Measurements from ENCODE around the gene DENND6B.
"Not testable (repeated sequence)": the region's sequence is repeated elsewhere in the genome, so short reads cannot be mapped to it uniquely, and the experiment has no call there.

The DENND6B gene, protein sequence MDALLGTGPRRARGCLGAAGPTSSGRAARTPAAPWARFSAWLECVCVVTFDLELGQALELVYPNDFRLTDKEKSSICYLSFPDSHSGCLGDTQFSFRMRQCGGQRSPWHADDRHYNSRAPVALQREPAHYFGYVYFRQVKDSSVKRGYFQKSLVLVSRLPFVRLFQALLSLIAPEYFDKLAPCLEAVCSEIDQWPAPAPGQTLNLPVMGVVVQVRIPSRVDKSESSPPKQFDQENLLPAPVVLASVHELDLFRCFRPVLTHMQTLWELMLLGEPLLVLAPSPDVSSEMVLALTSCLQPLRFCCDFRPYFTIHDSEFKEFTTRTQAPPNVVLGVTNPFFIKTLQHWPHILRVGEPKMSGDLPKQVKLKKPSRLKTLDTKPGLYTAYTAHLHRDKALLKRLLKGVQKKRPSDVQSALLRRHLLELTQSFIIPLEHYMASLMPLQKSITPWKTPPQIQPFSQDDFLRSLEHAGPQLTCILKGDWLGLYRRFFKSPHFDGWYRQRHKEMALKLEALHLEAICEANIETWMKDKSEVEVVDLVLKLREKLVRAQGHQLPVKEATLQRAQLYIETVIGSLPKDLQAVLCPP

GRCh38 chr22:50326956-50327710, at the start of gene DENND6B:
Gene DENND6B, minus strand, starts transcription at chr22:50327012. Its CDS starts 24 bp downstream, at chr22:50326988.
- peak; percentile 82 for DNase-seq
- ATAC-seq = peak; percentile 95

DNA sequence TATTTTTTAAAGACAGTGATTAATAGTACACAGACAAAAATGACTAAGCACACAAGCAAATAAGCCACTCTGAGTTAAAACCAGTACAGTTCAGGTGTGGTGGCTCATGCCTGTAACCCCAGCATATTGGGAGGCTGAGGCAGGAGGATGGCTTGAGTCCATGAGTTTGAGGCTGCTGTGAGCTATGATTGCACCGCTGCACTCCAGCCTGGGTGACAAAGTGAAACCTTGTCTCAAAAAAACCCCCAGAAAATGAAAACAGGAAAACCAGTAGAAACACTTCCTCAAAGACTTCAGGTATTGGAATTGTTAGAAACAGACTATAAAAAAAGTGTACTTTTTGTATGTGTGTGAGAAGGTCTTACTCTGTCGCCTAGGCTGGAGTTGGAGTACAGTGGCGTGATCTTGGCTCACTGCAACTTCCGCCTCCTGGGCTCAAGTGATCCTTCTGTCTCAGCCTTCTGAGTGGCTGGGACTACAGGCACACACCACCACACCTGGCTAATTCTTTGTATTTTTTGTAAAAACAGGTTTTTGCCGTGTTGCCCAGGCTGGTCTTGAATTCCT, 49.4 kb upstream of the DENND6B start:
- DNase-seq = no peak
- ATAC-seq = no peak

DNA sequence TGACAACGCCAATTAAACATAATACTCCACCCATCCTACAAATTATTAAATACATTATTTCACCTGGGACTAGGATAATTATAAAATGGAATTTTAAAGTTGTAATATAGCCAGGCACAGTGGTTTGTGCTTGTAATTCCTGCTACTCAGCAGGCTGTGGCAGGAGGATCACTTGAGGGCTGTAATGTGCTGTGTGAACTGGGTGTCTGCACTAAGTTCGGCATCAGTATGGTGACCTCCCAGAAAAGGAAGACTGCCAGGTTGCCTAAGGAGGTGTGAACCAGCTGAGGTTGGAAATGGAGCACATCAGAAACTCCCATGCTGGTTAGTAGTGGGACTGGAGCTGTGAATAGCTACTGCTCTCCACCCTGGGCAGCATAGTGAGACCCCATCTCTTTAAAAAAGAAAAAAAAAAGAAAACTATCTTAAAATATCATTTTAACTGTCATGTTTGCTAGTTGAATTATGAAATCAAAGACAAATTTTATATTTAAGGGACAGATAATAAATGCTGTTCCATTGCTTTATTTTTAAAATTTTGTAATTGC, 44.4 kb upstream of the DENND6B start:
- DNase-seq = no peak
- ATAC-seq = no peak

DNA sequence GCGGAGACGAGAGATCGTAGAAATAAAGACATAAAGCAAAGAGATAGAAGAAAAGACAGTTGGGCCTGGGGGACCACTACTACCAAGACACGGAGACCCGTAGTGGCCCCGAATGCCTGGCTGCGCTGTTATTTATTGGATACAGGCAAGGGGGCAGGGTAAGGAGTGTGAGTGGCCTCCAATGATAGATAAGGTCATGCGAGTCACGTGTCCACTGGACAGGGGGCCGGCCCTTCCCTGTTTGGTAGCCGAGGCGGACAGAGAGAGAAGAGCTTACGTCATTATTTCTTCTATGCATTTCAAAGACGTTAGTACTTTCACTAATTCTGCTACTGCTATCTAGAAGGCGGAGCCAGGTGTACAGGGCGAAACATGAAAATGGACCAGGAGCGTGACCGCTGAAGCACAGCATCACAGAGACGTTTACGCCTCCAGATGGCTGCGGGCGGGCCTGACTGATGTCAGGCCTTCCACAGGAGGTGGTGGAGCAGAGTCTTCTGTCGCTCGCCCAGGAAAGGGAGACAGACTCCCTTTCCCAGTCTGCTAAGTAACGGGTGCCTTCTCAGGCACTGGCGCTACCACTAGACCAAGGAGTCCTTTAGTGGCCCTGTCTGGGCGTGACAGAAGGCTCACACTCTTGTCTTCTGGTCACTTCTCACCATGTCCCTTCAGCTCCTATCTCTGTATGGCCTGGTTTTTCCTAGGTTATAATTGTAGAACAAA, 41.1 kb upstream of the DENND6B start:
- no peak for ATAC-seq

GRCh38 chr22:50363803-50364194, 37.0 kb upstream of the DENND6B start:
- ATAC-seq, DNase-seq: not testable (repeated sequence)

More for the DNA sequence above, 41.1 kb upstream of the DENND6B start:
- no peak for DNase-seq

- ATAC-seq = no peak
- DNase-seq = no peak
Measured at GRCh38 chr22:50363166-50363802, 36.5 kb upstream of the DENND6B start.

- peak; percentile 93 for ATAC-seq
- DNase-seq = peak; percentile 25
Measured at GRCh38 chr22:50361688-50362087, 34.9 kb upstream of the DENND6B start.

DNA sequence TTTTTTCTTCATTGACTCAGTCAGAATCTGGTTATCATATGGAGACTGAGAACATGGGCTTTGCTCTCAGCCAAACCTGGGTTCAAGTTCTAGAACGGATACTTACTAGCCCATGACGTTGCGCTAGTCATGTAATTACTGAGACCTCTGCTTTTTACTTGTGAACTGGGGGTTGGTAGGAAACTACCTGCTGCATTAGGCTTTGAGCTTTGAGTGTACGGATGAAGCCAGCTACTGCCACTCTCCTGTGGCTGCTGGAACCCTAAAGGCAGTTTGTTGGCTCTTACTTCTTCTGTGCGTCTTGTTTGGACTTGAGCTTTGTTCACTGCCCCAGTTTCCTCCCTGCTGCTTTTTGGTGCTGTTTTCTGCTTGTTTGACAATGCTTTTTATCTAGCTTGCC, 34.4 kb upstream of the DENND6B start:
- DNase-seq (no peak), ATAC-seq (peak; percentile 40)

DNA sequence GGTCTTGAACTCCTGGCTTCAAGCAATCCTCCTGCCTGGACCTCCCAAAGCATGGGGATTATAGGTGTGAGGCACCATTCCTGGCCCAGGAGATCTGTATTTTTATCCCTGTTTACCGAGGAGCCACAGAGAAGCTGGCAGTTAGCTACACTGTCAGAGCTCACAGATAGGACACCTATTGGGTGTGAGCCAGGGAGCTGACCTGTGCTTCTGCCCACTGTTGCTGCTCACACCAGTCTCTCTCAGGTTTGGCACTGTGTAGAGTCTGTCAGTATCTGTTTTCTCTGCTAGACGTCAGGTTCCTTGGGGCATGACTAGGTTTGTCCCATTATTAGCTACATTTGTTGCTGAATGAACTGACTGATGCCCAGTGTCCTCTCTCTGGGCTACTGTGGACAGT, 33.8 kb upstream of the DENND6B start:
- ATAC-seq (no peak), DNase-seq (no peak)

GRCh38 chr22:50357756-50358155, 30.9 kb upstream of the DENND6B start:
- ATAC-seq (no peak), DNase-seq (no peak)

GRCh38 chr22:50357222-50357621, 30.4 kb upstream of the DENND6B start:
- no peak for ATAC-seq
- no peak for DNase-seq

DNA sequence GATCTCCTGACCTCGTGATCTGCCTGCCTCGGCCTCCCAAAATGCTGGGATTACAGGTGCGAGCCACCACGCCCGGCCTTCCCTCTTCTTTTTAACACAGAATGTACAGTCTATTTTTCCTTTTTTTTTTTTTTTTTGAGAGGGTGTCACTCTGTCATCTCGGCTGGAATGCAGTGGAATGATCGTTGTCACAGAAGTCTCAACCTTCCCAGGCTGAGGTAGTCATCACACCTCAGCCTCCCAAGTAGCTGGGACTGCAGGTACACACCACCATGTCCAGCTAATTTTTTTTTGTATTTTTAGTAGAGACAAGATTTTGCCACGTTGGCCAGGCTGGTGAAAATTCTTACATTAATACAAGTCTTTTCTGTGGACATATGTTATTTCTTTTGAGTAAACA, 29.4 kb upstream of the DENND6B start:
- DNase-seq (no peak), ATAC-seq (no peak)

GRCh38 chr22:50348058-50348457, 21.2 kb upstream of the DENND6B start:
- no peak for DNase-seq
- ATAC-seq = no peak

- DNase-seq (no peak), ATAC-seq (no peak)
Measured at GRCh38 chr22:50347157-50347556, 20.3 kb upstream of the DENND6B start.

- ATAC-seq (no peak), DNase-seq (no peak)
Measured at GRCh38 chr22:50346470-50346869, 19.7 kb upstream of the DENND6B start.

DNA sequence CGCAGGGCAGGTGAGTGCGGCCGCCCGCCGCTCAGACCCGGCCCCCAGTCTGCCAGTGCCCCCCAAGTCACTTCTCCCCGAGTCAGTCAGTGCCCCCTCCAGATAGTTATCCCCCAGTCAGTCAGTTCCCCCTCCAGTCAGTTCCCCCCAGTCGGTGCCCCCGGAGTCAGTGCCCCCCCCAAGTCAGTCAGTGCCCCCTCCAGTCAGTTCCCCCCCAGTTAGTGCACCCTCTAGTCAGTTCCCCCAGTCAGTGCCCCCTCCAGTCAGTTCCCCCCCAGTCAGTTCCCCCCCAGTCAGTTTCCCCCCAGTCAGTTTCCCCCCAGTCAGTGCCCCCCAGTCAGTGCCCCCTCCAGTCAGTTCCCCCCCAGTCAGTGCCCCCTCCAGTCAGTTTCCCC, 16.7 kb upstream of the DENND6B start:
- DNase-seq = no peak
- peak; percentile 14 for ATAC-seq

DNA sequence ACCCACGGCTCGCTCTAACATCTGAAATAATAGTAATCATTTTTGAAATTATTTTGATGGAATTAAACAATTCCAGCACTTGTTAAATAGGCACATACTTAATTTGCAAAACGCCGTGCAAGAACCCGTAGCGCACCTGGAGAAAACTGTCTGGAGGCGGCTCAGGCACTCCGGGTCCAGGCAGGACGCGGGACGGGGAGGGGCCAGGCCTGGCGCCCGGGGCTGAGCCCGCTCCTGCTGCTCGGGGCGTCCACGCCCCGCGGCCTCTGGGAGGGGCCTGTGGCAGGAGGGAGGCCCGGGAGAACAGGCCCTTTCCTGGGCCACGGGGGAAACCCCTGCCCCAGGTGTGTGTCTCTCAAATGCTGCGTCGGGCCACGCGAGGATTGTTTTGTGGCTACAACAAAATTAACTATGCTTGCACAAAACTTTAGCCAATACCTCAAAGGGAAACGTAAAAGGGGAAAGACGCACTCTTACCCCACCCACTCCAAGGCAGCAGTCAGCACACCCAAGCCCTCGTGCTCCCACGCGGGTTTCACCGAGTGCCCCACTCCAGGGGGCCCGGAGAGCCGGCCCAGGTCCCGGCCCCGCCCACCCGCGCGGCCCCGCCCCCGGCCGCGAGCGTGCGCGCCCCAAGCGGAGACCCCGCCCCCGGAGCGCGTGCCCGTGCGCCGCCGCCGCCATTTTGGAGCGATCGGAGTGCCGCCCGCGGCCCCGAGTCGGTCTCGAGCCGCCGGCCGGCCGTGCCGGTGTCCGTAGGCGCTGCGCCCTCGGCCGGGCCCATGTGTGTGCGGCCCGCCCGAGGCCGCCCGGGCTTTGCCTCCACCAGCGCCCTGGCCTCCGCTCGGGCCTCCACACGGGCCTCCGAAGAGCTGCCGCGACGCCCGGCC, 16.1 kb upstream of the DENND6B start, which contains the start of gene PPP6R2:
Gene PPP6R2 (plus strand): TSS at position 677 of the 890 bp plus-strand sequence. CDS start 50,582 bp downstream, outside the sequence.
- ATAC-seq = peak; percentile 80
- peak; percentile 94 for DNase-seq

GRCh38 chr22:50341977-50342650, 15.3 kb upstream of the DENND6B start:
- peak; percentile 58 for ATAC-seq

More at GRCh38 chr22:50341977-50342650, 15.3 kb upstream of the DENND6B start:
- peak; percentile 96 for DNase-seq

Data from stimulated activated naive CD8-positive, alpha-beta T cell treated with anti-CD3 and anti-CD28 coated beads, Interleukin-15, Interleukin-2, amounts not matched to agents 100 U/mL and 50 U/mL, for 24 hours (primary cell).